Mesenchymal stem cell (in vitro differentiated cells and primary cell): ENCODE results near the gene NEGR1.
A peak's percentile ranks its signal among the peaks of the same experiment; 100 is the strongest.

Source experiments
- DNase-seq: peaks from one replicate; pipeline ENCODE4 v3.0.0-alpha.2; 2013
- H2AFZ ChIP-seq: one replicate; pipeline ENCODE4 v1.6.1; 2013; ENCODE audit warnings: low read depth, mild to moderate bottlenecking, control low read depth, inconsistent platforms, low read length, moderate library complexity
- H2AK5ac ChIP-seq: 2 replicates; pipeline ENCODE4 v1.6.1; 2013; ENCODE audit warnings: low read length, moderate library complexity, mild to moderate bottlenecking, inconsistent platforms; ENCODE audit not compliant: severe bottlenecking
- H2BK120ac ChIP-seq: one replicate; pipeline ENCODE4 v1.6.1; 2013; ENCODE audit warnings: low read depth, mild to moderate bottlenecking, inconsistent platforms, low read length, moderate library complexity
- H2BK12ac ChIP-seq, 2 experiments: one replicate each; pipeline ENCODE4 v1.6.1; 2013; ENCODE audit warnings: inconsistent platforms in 2 of 2, low read length in 2 of 2, mild to moderate bottlenecking in 2 of 2, moderate library complexity in 2 of 2, control low read depth in 1 of 2
- H2BK15ac ChIP-seq: one replicate; pipeline ENCODE4 v1.6.1; 2013; ENCODE audit warnings: mild to moderate bottlenecking, low read depth, inconsistent platforms; ENCODE audit not compliant: poor library complexity, severe bottlenecking
- H2BK5ac ChIP-seq: 2 replicates; pipeline ENCODE4 v1.6.1; 2013; ENCODE audit warnings: low read depth, mild to moderate bottlenecking, low read length, control low read depth, inconsistent platforms; ENCODE audit not compliant: poor library complexity, severe bottlenecking
- H3K14ac ChIP-seq, 2 experiments: one replicate each; pipeline ENCODE4 v1.6.1; 2013; ENCODE audit warnings: inconsistent platforms in 2 of 2, low read length in 2 of 2, control low read depth in 1 of 2, mild to moderate bottlenecking in 1 of 2, moderate library complexity in 1 of 2
- H3K18ac ChIP-seq, 2 experiments: one replicate each; pipeline ENCODE4 v1.6.1; 2013; ENCODE audit warnings: inconsistent platforms in 2 of 2, low read length in 2 of 2, control low read depth in 1 of 2, low read depth in 1 of 2, mild to moderate bottlenecking in 1 of 2
- H3K23ac ChIP-seq, 2 experiments: one replicate each; pipeline ENCODE4 v1.6.1; 2013; ENCODE audit warnings: inconsistent platforms in 2 of 2, low read length in 2 of 2, mild to moderate bottlenecking in 2 of 2, moderate library complexity in 2 of 2, control low read depth in 1 of 2
- H3K27ac ChIP-seq: 2 replicates; pipeline ENCODE4 v1.5.1; 2013; ENCODE audit warnings: mild to moderate bottlenecking, moderate library complexity, low read length, control low read depth, inconsistent platforms; ENCODE audit not compliant: poor library complexity, severe bottlenecking
- H3K27me3 ChIP-seq, 2 experiments: 2 replicates each; pipeline versions ENCODE4 v1.6.1 to v1.7.0; 2013; ENCODE audit warnings: low read length in 2 of 2, mild to moderate bottlenecking in 2 of 2, moderate library complexity in 2 of 2, control low read depth in 1 of 2, inconsistent platforms in 1 of 2; ENCODE audit not compliant: control insufficient read depth in 1 of 2, insufficient read depth in 1 of 2
- H3K36me3 ChIP-seq, 2 experiments: 2 replicates each; pipeline versions ENCODE4 v1.6.1 to v1.7.0; 2013; ENCODE audit warnings: low read length in 2 of 2, control low read depth in 1 of 2, inconsistent platforms in 1 of 2, low read depth in 1 of 2, mild to moderate bottlenecking in 1 of 2; ENCODE audit not compliant: insufficient read depth in 2 of 2, control insufficient read depth in 1 of 2
- H3K4ac ChIP-seq, 2 experiments: one replicate each; pipeline ENCODE4 v1.6.1; 2013; ENCODE audit warnings: inconsistent platforms in 2 of 2, low read length in 2 of 2, mild to moderate bottlenecking in 2 of 2, moderate library complexity in 2 of 2, control low read depth in 1 of 2, low read depth in 1 of 2
- H3K4me1 ChIP-seq: 2 replicates; pipeline ENCODE4 v1.6.1; 2013; ENCODE audit warnings: low read depth, low read length, control low read depth; ENCODE audit not compliant: control insufficient read depth, insufficient read depth
- H3K4me2 ChIP-seq: 2 replicates; pipeline ENCODE4 v1.6.1; 2013; ENCODE audit warnings: low read length, mild to moderate bottlenecking, inconsistent platforms; ENCODE audit not compliant: poor library complexity, severe bottlenecking
- H3K4me3 ChIP-seq, 2 experiments: 2 replicates each; pipeline versions ENCODE4 v1.5.1 to v1.7.0; 2013; ENCODE audit warnings: low read length in 2 of 2, mild to moderate bottlenecking in 2 of 2, control low read depth in 1 of 2, low read depth in 1 of 2; ENCODE audit not compliant: insufficient read depth in 1 of 2
- H3K79me1 ChIP-seq: replicated peaks from 2 replicates; pipeline ENCODE4 v1.6.1; 2013; ENCODE audit warnings: mild to moderate bottlenecking, control low read depth, low read length, inconsistent platforms; ENCODE audit not compliant: poor library complexity, severe bottlenecking
- H3K9ac ChIP-seq: 2 replicates; pipeline ENCODE4 v1.7.0; 2013; ENCODE audit warnings: mild to moderate bottlenecking, low read length, moderate library complexity
- H3K9me3 ChIP-seq: 2 replicates; pipeline ENCODE4 v1.7.0; 2013; ENCODE audit warnings: mild to moderate bottlenecking, low read length; ENCODE audit not compliant: control insufficient read depth
- H4K8ac ChIP-seq: one replicate; pipeline ENCODE4 v1.6.1; 2013; ENCODE audit warnings: inconsistent platforms, mild to moderate bottlenecking, low read length, moderate library complexity
- H4K91ac ChIP-seq: one replicate; pipeline ENCODE4 v1.6.1; 2013; ENCODE audit warnings: mild to moderate bottlenecking, low read length, inconsistent platforms
- WGBS: methylation state at CpG from one replicate; pipeline ENCODE4 v1.1.7; 2013; ENCODE audit warnings: mixed read lengths; 5-methylcytosine and 5-hydroxymethylcytosine counted together

Gene NEGR1

DNA sequence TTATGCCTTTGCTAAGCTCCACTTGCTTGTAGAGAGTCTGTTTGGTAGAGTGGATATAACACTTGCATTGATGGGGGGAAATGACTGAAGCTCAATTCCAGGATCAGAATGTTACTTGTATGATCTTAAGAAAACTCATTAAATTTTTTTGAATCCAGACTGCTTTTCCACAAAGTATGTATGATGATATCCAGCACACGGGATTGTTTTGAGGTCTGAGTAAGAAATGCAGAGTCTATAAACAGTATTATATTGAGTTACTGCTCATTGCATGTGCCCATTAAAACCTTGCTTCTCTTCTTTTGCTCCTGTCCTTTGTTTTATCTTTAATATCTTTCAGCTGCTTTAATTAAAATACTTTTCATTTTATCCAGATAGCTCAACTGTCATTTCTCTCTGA lies 631.1 kb downstream of the NEGR1 start:
- Histone ChIP-seq H3K9ac (no peak overlapping the region), H2BK120ac (no peak overlapping the region), H4K91ac (no peak overlapping the region), H3K27me3 (no peaks in the 10 kb centered on the region), H2BK15ac (no peak overlapping the region), H3K14ac (no peak overlapping the region), H3K79me1 (no peaks in the 10 kb centered on the region), H3K4me1 (no peaks in the 10 kb centered on the region), H3K4me3 (no peak overlapping the region), H3K4ac (no peak overlapping the region), H2AFZ (no peak overlapping the region), H3K23ac (no peak overlapping the region), H2BK12ac (no peak overlapping the region), H2BK5ac (no peak overlapping the region), H3K9me3 (no peaks in the 10 kb centered on the region), H3K27ac (no peak overlapping the region), H3K4me2 (no peak overlapping the region), H2AK5ac (no peak overlapping the region), H3K36me3 (no peaks in the 10 kb centered on the region), H4K8ac (no peak overlapping the region), H3K18ac (no peak overlapping the region)
- no peak for DNase-seq
- no CpG with 5 or more reads among the region's 1 CpG for WGBS

DNA sequence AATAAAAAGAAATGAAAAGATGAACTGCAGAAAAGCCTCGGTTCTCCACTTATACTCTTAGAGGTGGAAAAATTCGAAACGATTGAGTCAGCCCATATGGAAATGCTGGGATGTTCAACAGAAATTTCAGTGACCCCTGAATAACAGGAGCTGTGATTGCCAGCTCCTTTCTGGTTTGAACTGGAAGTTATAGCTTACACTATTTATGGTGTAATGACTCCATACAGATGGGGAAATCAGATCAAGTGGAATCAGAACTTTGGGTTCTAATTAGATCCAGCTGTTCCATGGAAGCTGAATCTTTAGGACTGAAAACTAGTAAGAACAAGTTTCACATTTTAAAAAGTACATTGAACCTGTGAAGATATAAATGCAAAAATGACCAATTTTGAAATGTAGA lies 632.2 kb downstream of the NEGR1 start:
- 86% methylated on average over 3 of the region's 3 CpGs for WGBS
- no peak overlapping the region for H4K8ac ChIP-seq
- no peak overlapping the region for H3K14ac ChIP-seq
- no peak overlapping the region for H2BK12ac ChIP-seq
- no peak overlapping the region for H2BK15ac ChIP-seq
- no peak overlapping the region for H2AK5ac ChIP-seq
- H3K9me3 ChIP-seq: no peaks in the 10 kb centered on the region
- no peak overlapping the region for H4K91ac ChIP-seq
- H3K4ac ChIP-seq: no peak overlapping the region
- H3K23ac ChIP-seq: no peak overlapping the region
- no peaks in the 10 kb centered on the region for H3K79me1 ChIP-seq
- no peaks in the 10 kb centered on the region for H3K36me3 ChIP-seq
- no peak overlapping the region for H2BK120ac ChIP-seq
- H2BK5ac ChIP-seq: no peak overlapping the region
- no peak overlapping the region for H3K18ac ChIP-seq
- H3K27me3 ChIP-seq: no peaks in the 10 kb centered on the region
- DNase-seq: no peak
- H3K27ac ChIP-seq: no peak overlapping the region
- no peak overlapping the region for H3K4me2 ChIP-seq
- no peak overlapping the region for H2AFZ ChIP-seq
- peak overlapping the region in 1 of 2 experiments; percentile 10 for H3K4me3 ChIP-seq
- H3K4me1 ChIP-seq: no peaks in the 10 kb centered on the region
- peak overlapping the region; percentile 62 for H3K9ac ChIP-seq

DNA sequence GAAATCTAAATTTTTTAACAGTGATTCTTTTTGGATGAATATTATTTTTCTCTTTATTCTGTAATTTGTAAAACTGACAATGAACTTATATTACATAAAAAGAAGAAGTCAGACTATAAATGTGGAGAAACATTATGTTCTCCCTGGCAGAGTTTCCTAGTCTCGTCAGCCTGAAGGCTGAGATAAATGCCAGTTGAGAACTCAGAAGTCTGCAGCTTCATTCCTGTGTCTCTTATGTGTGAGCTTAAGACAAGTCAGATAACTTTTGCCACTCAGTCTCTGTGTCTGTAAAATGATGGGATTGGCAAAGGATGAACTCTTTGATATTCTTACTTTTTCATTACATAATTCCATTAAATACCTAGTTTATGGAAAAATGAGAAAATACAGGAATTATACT lies 632.7 kb downstream of the NEGR1 start:
- H2AK5ac ChIP-seq: no peak overlapping the region
- H3K36me3 ChIP-seq: no peaks in the 10 kb centered on the region
- H3K23ac ChIP-seq: no peak overlapping the region
- no peaks in the 10 kb centered on the region for H3K27me3 ChIP-seq
- H4K8ac ChIP-seq: no peak overlapping the region
- no peak overlapping the region for H3K27ac ChIP-seq
- H3K14ac ChIP-seq: no peak overlapping the region
- no peak overlapping the region for H3K18ac ChIP-seq
- H3K4me1 ChIP-seq: no peaks in the 10 kb centered on the region
- no peak overlapping the region for H2BK12ac ChIP-seq
- H2BK120ac ChIP-seq: no peak overlapping the region
- no peak overlapping the region for H4K91ac ChIP-seq
- no peak overlapping the region for H2BK5ac ChIP-seq
- peak overlapping the region in 1 of 2 experiments; percentile 10 for H3K4me3 ChIP-seq
- 89% methylated on average over 1 of the region's 1 CpG for WGBS
- no peak overlapping the region for H3K4me2 ChIP-seq
- no peak overlapping the region for H3K4ac ChIP-seq
- no peak for DNase-seq
- peak overlapping the region; percentile 62 for H3K9ac ChIP-seq
- H2BK15ac ChIP-seq: no peak overlapping the region
- no peaks in the 10 kb centered on the region for H3K9me3 ChIP-seq
- no peaks in the 10 kb centered on the region for H3K79me1 ChIP-seq
- no peak overlapping the region for H2AFZ ChIP-seq

DNA sequence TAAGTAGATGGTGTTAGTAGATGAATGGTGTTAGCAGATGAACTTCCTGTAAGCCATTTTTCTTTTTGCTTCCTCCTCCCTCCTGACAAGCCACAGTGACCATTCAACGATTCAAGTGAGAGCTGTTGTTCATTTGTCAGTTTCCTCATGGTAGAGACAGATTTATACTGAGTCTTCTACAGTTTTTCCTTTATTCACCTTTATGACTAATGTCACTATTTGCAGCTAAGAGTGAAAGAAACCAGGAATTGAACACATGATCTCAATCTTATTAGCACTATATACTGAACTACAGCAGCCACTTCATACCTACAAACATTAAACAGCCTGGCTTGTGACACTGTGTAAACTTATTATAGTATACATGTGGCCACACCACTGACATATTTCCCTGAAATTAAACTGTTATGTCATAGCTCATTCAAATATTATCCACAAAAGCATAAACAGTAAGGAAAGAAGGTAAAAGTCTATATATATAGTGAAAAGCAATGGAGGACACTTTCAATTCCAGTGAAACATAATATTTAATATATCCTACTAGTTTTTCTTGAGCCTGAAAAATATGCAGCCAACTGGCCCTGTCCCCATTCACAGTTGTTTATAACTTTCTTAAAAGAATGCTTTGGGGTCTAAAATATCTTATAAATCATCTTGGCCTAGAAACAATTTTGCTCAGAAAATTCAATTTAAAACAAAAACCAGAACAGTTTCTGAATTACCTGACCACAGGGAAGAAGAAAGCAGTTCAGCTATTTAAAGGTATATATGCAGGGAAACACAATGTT lies 634.6 kb downstream of the NEGR1 start:
- no peak for DNase-seq
- H3K23ac ChIP-seq: no peak overlapping the region
- H3K18ac ChIP-seq: no peak overlapping the region
- no peak overlapping the region for H2BK120ac ChIP-seq
- no peak overlapping the region for H3K9ac ChIP-seq
- H2AFZ ChIP-seq: no peak overlapping the region
- no peak overlapping the region for H2BK15ac ChIP-seq
- no peak overlapping the region for H3K14ac ChIP-seq
- H3K4me2 ChIP-seq: no peak overlapping the region
- H3K4me3 ChIP-seq: no peak overlapping the region
- no peak overlapping the region for H2BK12ac ChIP-seq
- no peak overlapping the region for H3K4ac ChIP-seq
- H4K8ac ChIP-seq: no peak overlapping the region
- H3K27me3 ChIP-seq: no peaks in the 10 kb centered on the region
- H3K4me1 ChIP-seq: no peaks in the 10 kb centered on the region
- no peaks in the 10 kb centered on the region for H3K36me3 ChIP-seq
- no peak overlapping the region for H2AK5ac ChIP-seq
- WGBS: no CpG with 5 or more reads among the region's 1 CpG
- no peak overlapping the region for H4K91ac ChIP-seq
- H3K9me3 ChIP-seq: no peaks in the 10 kb centered on the region
- H3K79me1 ChIP-seq: peaks cover 1% of the 10 kb centered on the region
- no peak overlapping the region for H2BK5ac ChIP-seq
- no peak overlapping the region for H3K27ac ChIP-seq
